ENCODE data around the gene PPM1J.

DNA sequence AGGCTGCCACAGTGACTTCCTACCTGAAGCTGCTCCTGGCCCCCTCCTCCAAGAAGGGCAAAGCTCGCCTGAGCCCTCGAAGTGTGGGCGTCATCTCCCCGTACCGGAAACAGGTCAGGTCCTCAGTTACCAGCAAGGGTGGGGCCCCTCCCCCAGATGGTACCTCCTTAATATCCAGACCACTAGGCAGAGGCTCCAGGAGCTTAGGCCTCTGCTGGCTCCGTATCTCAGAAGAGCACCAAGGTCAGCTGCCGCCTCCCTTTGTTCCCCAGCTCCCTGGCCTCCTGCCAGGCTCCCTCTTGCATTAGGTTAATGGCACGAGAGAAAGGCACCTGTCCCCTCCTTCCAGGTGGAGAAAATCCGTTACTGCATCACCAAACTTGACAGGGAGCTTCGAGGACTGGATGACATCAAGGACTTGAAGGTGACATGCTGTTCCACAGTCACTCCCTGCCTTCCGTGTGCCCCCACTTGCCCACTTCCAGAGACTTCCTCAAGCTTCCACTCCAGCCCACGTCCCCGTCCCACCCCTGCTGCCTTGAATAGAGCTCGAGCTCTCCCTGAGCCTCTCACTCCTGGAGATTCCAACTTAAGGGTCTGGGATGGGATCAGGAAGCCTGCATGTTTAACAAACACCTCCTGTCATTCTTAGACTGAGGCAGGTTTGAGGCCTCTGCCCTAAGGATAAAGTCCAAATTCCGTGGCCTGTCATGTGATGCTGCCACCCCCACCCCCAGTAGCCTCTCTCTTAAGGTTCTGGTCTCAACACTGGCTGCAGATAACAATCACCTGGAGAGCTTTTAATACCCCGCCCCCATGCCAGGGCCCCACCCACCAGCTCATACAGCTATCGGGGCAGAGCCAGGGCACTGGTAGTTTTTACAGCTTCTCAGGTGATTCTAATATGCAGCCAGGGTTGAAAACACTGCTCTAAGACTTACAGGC lies 16.5 kb downstream of the PPM1J start:
- TF ChIP-seq CTCF (IDR thresholded peaks at IDR 0.05; ENCODE audit: insufficient read depth, low read length, poor library complexity, severe bottlenecking) (no peak), EZH2phosphoT487 (conservative IDR thresholded peaks at IDR 0.05; ENCODE audit: low read length) (no peak)
